OCI-LY3 (cell line): ENCODE measurements around the gene SLC25A25.
A peak's percentile ranks its signal among the peaks of the same experiment; 100 is the strongest.

Source experiments
- H2AFZ ChIP-seq: fragments of 200-600, 300-600 bp; shearing (Covaris generic); 2 replicates; pipeline ENCODE4 v1.6.0; 2014; ENCODE audit warnings: antibody characterized with exemption, low read depth, low read length
- H3K27ac ChIP-seq: fragments of 200-600, 300-600 bp; sonication (generic); 2 replicates; pipeline ENCODE4 v1.5.1; 2014; ENCODE audit warnings: mild to moderate bottlenecking, low read length, moderate library complexity, mixed read lengths
- H3K27me3 ChIP-seq: fragments of 200-600, 300-600 bp; sonication (generic); 2 replicates; pipeline ENCODE4 v1.6.1; 2014; ENCODE audit warnings: low read depth, low read length, mixed read lengths
- H3K36me3 ChIP-seq: fragments of 200-600, 300-600 bp; sonication (generic); replicated peaks from 2 replicates; pipeline ENCODE3; 2014; ENCODE audit warnings: low read depth, low read length, mixed read lengths
- H3K4me1 ChIP-seq: fragments of 300-600, 200-600 bp; sonication (generic); 2 replicates; pipeline ENCODE4 v1.6.1; 2014; ENCODE audit warnings: low read length, mixed read lengths
- H3K4me2 ChIP-seq: fragments of 200-600, 300-600 bp; sonication (generic); 2 replicates; pipeline ENCODE4 v1.6.1; 2014; ENCODE audit warnings: low read length, mixed read lengths
- H3K4me3 ChIP-seq: fragments of 300-600, 200-600 bp; sonication (generic); 2 replicates; pipeline ENCODE4 v1.5.1; 2014; ENCODE audit warnings: antibody characterized with exemption, mild to moderate bottlenecking, low read length, moderate library complexity
- H3K79me2 ChIP-seq: fragments of 300-600, 200-600 bp; shearing (Covaris generic); 2 replicates; pipeline ENCODE4 v1.6.1; 2014; ENCODE audit warnings: mild to moderate bottlenecking, low read length, mixed read lengths
- H3K9ac ChIP-seq: fragments of 300-600, 200-600 bp; shearing (Covaris generic); 2 replicates; pipeline ENCODE4 v1.6.0; 2014; ENCODE audit warnings: mild to moderate bottlenecking, low read length, moderate library complexity
- H3K9me3 ChIP-seq: fragments of 200-600, 300-600 bp; shearing (Covaris generic); 2 replicates; pipeline ENCODE4 v1.6.1; 2014; ENCODE audit warnings: low read length, mixed read lengths; ENCODE audit not compliant: insufficient read depth
- H4K20me1 ChIP-seq: fragments of 200-600, 300-600 bp; sonication (generic); 2 replicates; pipeline ENCODE4 v1.6.1; 2016; ENCODE audit warnings: low read length, mixed read lengths; ENCODE audit not compliant: insufficient read depth
- CTCF ChIP-seq: fragments of 200-600, 300-600 bp; sonication (generic); IDR thresholded peaks from 2 replicates; pipeline ENCODE4 v1.5.1; 2014; ENCODE audit warnings: antibody characterized with exemption, low read length, low read depth
- EZH2phosphoT487 ChIP-seq: fragments of 200-600 bp; shearing (Covaris generic); IDR thresholded peaks from 2 replicates; pipeline ENCODE4 v1.6.1; 2018; ENCODE audit warnings: antibody characterized with exemption, mixed run types, low read depth

The SLC25A25 gene

GRCh38 chr9:128073253-128073886 is 5.3 kb downstream of the SLC25A25 start:
- TF ChIP-seq CTCF (no peak), EZH2phosphoT487 (no peak)
- Histone ChIP-seq H3K79me2 (peaks cover 86% of the 10 kb centered on the region), H3K27ac (peak overlapping the region; percentile 96), H3K4me3 (peak overlapping the region; percentile 69), H3K4me1 (peaks cover 38% of the 10 kb centered on the region), H3K9ac (peak overlapping the region; percentile 73), H3K9me3 (no peaks in the 10 kb centered on the region), H3K27me3 (no peaks in the 10 kb centered on the region), H4K20me1 (peaks cover 3% of the 10 kb centered on the region; the same call in 1 of the 2 replicates), H3K4me2 (peak overlapping the region; percentile 78), H2AFZ (no peak overlapping the region), H3K36me3 (peaks cover 3% of the 10 kb centered on the region)

- Histone ChIP-seq H2AFZ (no peak overlapping the region), H3K4me2 (no peak overlapping the region), H3K27ac (no peak overlapping the region), H3K9me3 (no peaks in the 10 kb centered on the region), H3K4me3 (no peak overlapping the region), H3K4me1 (peaks cover 20% of the 10 kb centered on the region), H3K36me3 (peaks cover 8% of the 10 kb centered on the region), H3K79me2 (peaks cover 60% of the 10 kb centered on the region), H4K20me1 (peaks cover 5% of the 10 kb centered on the region; the same call in 1 of the 2 replicates), H3K9ac (no peak overlapping the region), H3K27me3 (no peaks in the 10 kb centered on the region)
- TF ChIP-seq CTCF (no peak), EZH2phosphoT487 (no peak)
These were observed 9.9 kb downstream of the SLC25A25 start for GRCh38 chr9:128077847-128078503.

- Histone ChIP-seq H3K9ac (no peak overlapping the region), H3K4me2 (no peak overlapping the region), H2AFZ (no peak overlapping the region)
These were observed 10.7 kb downstream of the SLC25A25 start for GRCh38 chr9:128078504-128079434.

More at GRCh38 chr9:128078504-128079434, 10.7 kb downstream of the SLC25A25 start:
- H3K27me3 ChIP-seq = no peaks in the 10 kb centered on the region
- TF ChIP-seq CTCF = no peak
- no peak for TF ChIP-seq EZH2phosphoT487
- H4K20me1 ChIP-seq = peaks cover 5% of the 10 kb centered on the region; the same call in 1 of the 2 replicates
- H3K36me3 ChIP-seq = peaks cover 8% of the 10 kb centered on the region
- H3K27ac ChIP-seq = no peak overlapping the region
- no peaks in the 10 kb centered on the region for H3K9me3 ChIP-seq
- peaks cover 12% of the 10 kb centered on the region; the same call in 1 of the 2 replicates for H3K4me1 ChIP-seq
- H3K4me3 ChIP-seq = no peak overlapping the region
- peaks cover 52% of the 10 kb centered on the region for H3K79me2 ChIP-seq
